HEK293 (cell line): ENCODE data around the gene COMMD2.

Source experiments
- CTCF ChIA-PET: fragments of 350-600 bp; formaldehyde crosslinking; extraction: SDS; loops from one replicate; lab custom pipeline; 2021; ENCODE audit warnings: antibody characterized with exemption; lab: Yijun Ruan, JAX
- POLR2A ChIA-PET: fragments of 300-600 bp; formaldehyde crosslinking; extraction: SDS; loops from one replicate; lab custom pipeline; 2020; ENCODE audit warnings: antibody characterized with exemption, inconsistent platforms; lab: Yijun Ruan, JAX
- H3K27ac ChIP-seq: fragments of 200-500 bp; sonication (Bioruptor generic); 2 replicates; pipeline ENCODE4 v1.5.1; 2014; ENCODE audit warnings: low read depth, low read length, control low read depth, inconsistent platforms; ENCODE audit errors: extremely low read depth
- H3K36me3 ChIP-seq, 2 experiments: fragments of 200-500 bp in 1 of 2; sonication (Bioruptor generic) in 1 of 2; 1 replicate in 1 of 2; 2 replicates in 1 of 2; pipeline ENCODE4 v1.5.1; 2014 to 2017; ENCODE audit warnings: inconsistent platforms in 2 of 2, low read length in 2 of 2; ENCODE audit not compliant: control insufficient read depth in 2 of 2, insufficient read depth in 1 of 2
- H3K4me1 ChIP-seq: fragments of 200-500 bp; sonication (Bioruptor generic); 2 replicates; pipeline ENCODE4 v1.5.1; 2014; ENCODE audit warnings: mild to moderate bottlenecking, low read length, inconsistent platforms; ENCODE audit not compliant: control insufficient read depth, insufficient read depth
- H3K4me3 ChIP-seq: 2 replicates; pipeline ENCODE4 v1.5.1; 2011; ENCODE audit warnings: low read depth, mild to moderate bottlenecking, control low read depth, low read length, moderate library complexity
- H3K9me3 ChIP-seq: fragments of 200-500 bp; sonication (Bioruptor generic); 2 replicates; pipeline ENCODE4 v1.5.1; 2014; ENCODE audit warnings: low read depth, low read length, inconsistent platforms; ENCODE audit not compliant: control insufficient read depth, insufficient read depth
- GLIS2 ChIP-seq: fragments of 450-650 bp; formaldehyde crosslinking; IDR thresholded peaks from 2 replicates; pipeline ENCODE4 v1.5.1; 2016; ENCODE audit warnings: missing biosample characterization, missing genetic modification characterization
- HOXC10 ChIP-seq: sonication (generic); formaldehyde crosslinking; IDR thresholded peaks from 2 replicates; pipeline ENCODE4 v1.8.1; 2023; ENCODE audit warnings: mild to moderate bottlenecking, missing genetic modification reagents
- KLF1 ChIP-seq: fragments of 450-650 bp; formaldehyde crosslinking; IDR thresholded peaks from 2 replicates; pipeline ENCODE4 v1.5.1; 2016; ENCODE audit warnings: missing biosample characterization, missing genetic modification characterization
- MYNN ChIP-seq: fragments of 450-650 bp; formaldehyde crosslinking; IDR thresholded peaks from 2 replicates; pipeline ENCODE4 v1.5.1; 2016; ENCODE audit warnings: missing biosample characterization, missing genetic modification characterization, borderline replicate concordance
- MZF1 ChIP-seq: fragments of 450-650 bp; formaldehyde crosslinking; IDR thresholded peaks from 2 replicates; pipeline ENCODE4 v1.5.1; 2017; ENCODE audit warnings: missing biosample characterization, missing genetic modification characterization, borderline replicate concordance
- YY2 ChIP-seq: fragments of 450-650 bp; formaldehyde crosslinking; IDR thresholded peaks from 2 replicates; pipeline ENCODE4 v1.5.1; 2016; ENCODE audit warnings: missing biosample characterization, missing genetic modification characterization
- ZBTB26 ChIP-seq: fragments of 450-650 bp; formaldehyde crosslinking; optimal IDR thresholded peaks from 2 replicates; pipeline ENCODE3; 2016; ENCODE audit warnings: missing biosample characterization, mild to moderate bottlenecking, missing genetic modification characterization
- ZNF112 ChIP-seq: fragments of 450-650 bp; formaldehyde crosslinking; IDR thresholded peaks from 2 replicates; pipeline ENCODE4 v1.5.0; 2017; ENCODE audit warnings: missing biosample characterization, missing genetic modification characterization
- ZNF121 ChIP-seq: fragments of 450-650 bp; formaldehyde crosslinking; IDR thresholded peaks from 2 replicates; pipeline ENCODE4 v1.5.1; 2016; ENCODE audit warnings: missing biosample characterization, missing genetic modification characterization
- ZNF211 ChIP-seq: fragments of 450-650 bp; formaldehyde crosslinking; IDR thresholded peaks from 2 replicates; pipeline ENCODE4 v1.5.1; 2016; ENCODE audit warnings: low read depth, missing biosample characterization, missing genetic modification characterization
- ZNF362 ChIP-seq: fragments of 450-650 bp; formaldehyde crosslinking; IDR thresholded peaks from 2 replicates; pipeline ENCODE4 v1.5.1; 2016; ENCODE audit warnings: missing biosample characterization, missing genetic modification characterization
- ZNF416 ChIP-seq: fragments of 450-650 bp; formaldehyde crosslinking; IDR thresholded peaks from 2 replicates; pipeline ENCODE4 v1.5.1; 2016; ENCODE audit warnings: missing biosample characterization, missing genetic modification characterization
- ZNF518A ChIP-seq: fragments of 450-650 bp; formaldehyde crosslinking; conservative IDR thresholded peaks from 2 replicates; pipeline ENCODE4 v1.5.1; 2016; ENCODE audit warnings: low read depth, missing biosample characterization, missing genetic modification characterization
- ZNF549 ChIP-seq: fragments of 450-650 bp; IDR thresholded peaks from 2 replicates; pipeline ENCODE4 v1.5.1; 2018; ENCODE audit warnings: missing biosample characterization, missing genetic modification characterization, mild to moderate bottlenecking, inconsistent platforms, moderate library complexity
- ZNF654 ChIP-seq: fragments of 450-650 bp; formaldehyde crosslinking; IDR thresholded peaks from 2 replicates; pipeline ENCODE4 v1.5.1; 2016; ENCODE audit warnings: low read depth, missing biosample characterization, missing genetic modification characterization
- ZNF692 ChIP-seq: fragments of 450-650 bp; formaldehyde crosslinking; IDR thresholded peaks from 2 replicates; pipeline ENCODE4 v1.5.1; 2016; ENCODE audit warnings: missing biosample characterization, missing genetic modification characterization
- ZNF785 ChIP-seq: fragments of 450-650 bp; formaldehyde crosslinking; IDR thresholded peaks from 2 replicates; pipeline ENCODE4 v1.5.1; 2016; ENCODE audit warnings: missing biosample characterization, missing genetic modification characterization

The COMMD2 gene

GRCh38 chr3:149801639-149802038 is 49.4 kb upstream of the COMMD2 start (continued):
- no peak for TF ChIP-seq ZNF518A (tag by site-specific recombination)
- no peak for TF ChIP-seq ZNF121 (tag by site-specific recombination)
- no peak for TF ChIP-seq ZNF785 (tag by site-specific recombination)
- TF ChIP-seq ZNF549 (tag by site-specific recombination), result no peak
- TF ChIP-seq HOXC10 (CRISPR knock-in tag), result no peak

GRCh38 chr3:149801195-149801594 is 48.9 kb upstream of the COMMD2 start:
- no peaks in the 10 kb centered on the region for H3K9me3 ChIP-seq
- TF ChIP-seq ZNF112 (tag by site-specific recombination) (no peak), KLF1 (tag by site-specific recombination) (no peak), ZNF362 (no peak), ZNF692 (no peak), YY2 (tag by site-specific recombination) (no peak), MYNN (no peak), MZF1 (no peak), ZNF211 (tag by site-specific recombination) (no peak)
- H3K4me3 ChIP-seq, result no peak overlapping the region
- no peak overlapping the region for H3K27ac ChIP-seq
- ChIA-PET CTCF (interaction anchor here (0.6 to 1.0 kb wide), 2 partner anchors 232 to 321 kb away, joined by 3 read pairs; no protein-coding TSS in a partner anchor), POLR2A (no interaction called here)
- H3K4me1 ChIP-seq, result no peaks in the 10 kb centered on the region
- H3K36me3 ChIP-seq, result no peaks in the 10 kb centered on the region

GRCh38 chr3:149800693-149801092 is 48.4 kb upstream of the COMMD2 start:
- no peaks in the 10 kb centered on the region for H3K36me3 ChIP-seq
- no peaks in the 10 kb centered on the region for H3K9me3 ChIP-seq
- ChIA-PET POLR2A (no interaction called here), CTCF (interaction anchor here (0.6 kb wide), 1 partner anchor 320 kb away, joined by 3 read pairs; no protein-coding TSS in a partner anchor)
- TF ChIP-seq GLIS2 (tag by site-specific recombination) (no peak), ZBTB26 (tag by site-specific recombination) (no peak), YY2 (tag by site-specific recombination) (no peak), ZNF416 (tag by site-specific recombination) (no peak), ZNF654 (tag by site-specific recombination) (no peak)
- no peaks in the 10 kb centered on the region for H3K4me1 ChIP-seq
- H3K4me3 ChIP-seq, result no peak overlapping the region
- H3K27ac ChIP-seq, result no peak overlapping the region
